Breast epithelium (tissue), 3 donors: ENCODE measurements around the gene HDLBP.

ENCODE experiments used
- POLR2A ChIP-seq: fragments of 450-650 bp; IDR thresholded peaks from one replicate; pipeline ENCODE4 v1.6.1; 2016; ENCODE audit warnings: antibody characterized with exemption, mild to moderate bottlenecking, moderate library complexity
- POLR2AphosphoS5 ChIP-seq, 3 donors: sonication (generic); formaldehyde crosslinking; IDR thresholded peaks; one replicate each; pipeline ENCODE4 v1.6.1; 2017; ENCODE audit warnings: antibody characterized with exemption in 3 of 3
- TF ChIP-seq, protein P1 (sequence below), 3 donors: fragments of 450-650 bp; IDR thresholded peaks; one replicate each; pipeline ENCODE4 v1.5.1; 2016 to 2017; ENCODE audit warnings: antibody characterized with exemption in 3 of 3, mild to moderate bottlenecking in 3 of 3, moderate library complexity in 3 of 3

GRCh38 chr2:241313543-241314095 lies 1.9 kb downstream of the HDLBP start:
- TF ChIP-seq, protein P1, sequence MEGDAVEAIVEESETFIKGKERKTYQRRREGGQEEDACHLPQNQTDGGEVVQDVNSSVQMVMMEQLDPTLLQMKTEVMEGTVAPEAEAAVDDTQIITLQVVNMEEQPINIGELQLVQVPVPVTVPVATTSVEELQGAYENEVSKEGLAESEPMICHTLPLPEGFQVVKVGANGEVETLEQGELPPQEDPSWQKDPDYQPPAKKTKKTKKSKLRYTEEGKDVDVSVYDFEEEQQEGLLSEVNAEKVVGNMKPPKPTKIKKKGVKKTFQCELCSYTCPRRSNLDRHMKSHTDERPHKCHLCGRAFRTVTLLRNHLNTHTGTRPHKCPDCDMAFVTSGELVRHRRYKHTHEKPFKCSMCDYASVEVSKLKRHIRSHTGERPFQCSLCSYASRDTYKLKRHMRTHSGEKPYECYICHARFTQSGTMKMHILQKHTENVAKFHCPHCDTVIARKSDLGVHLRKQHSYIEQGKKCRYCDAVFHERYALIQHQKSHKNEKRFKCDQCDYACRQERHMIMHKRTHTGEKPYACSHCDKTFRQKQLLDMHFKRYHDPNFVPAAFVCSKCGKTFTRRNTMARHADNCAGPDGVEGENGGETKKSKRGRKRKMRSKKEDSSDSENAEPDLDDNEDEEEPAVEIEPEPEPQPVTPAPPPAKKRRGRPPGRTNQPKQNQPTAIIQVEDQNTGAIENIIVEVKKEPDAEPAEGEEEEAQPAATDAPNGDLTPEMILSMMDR (IDR thresholded peaks at IDR 0.05) = no peak
- TF ChIP-seq POLR2A = no peak
- TF ChIP-seq POLR2AphosphoS5 (IDR thresholded peaks at IDR 0.05) = no peak
